ENCODE data around the gene TSPAN2.
A peak's percentile ranks its signal among the peaks of the same experiment; 100 is the strongest.

Gene TSPAN2

DNA sequence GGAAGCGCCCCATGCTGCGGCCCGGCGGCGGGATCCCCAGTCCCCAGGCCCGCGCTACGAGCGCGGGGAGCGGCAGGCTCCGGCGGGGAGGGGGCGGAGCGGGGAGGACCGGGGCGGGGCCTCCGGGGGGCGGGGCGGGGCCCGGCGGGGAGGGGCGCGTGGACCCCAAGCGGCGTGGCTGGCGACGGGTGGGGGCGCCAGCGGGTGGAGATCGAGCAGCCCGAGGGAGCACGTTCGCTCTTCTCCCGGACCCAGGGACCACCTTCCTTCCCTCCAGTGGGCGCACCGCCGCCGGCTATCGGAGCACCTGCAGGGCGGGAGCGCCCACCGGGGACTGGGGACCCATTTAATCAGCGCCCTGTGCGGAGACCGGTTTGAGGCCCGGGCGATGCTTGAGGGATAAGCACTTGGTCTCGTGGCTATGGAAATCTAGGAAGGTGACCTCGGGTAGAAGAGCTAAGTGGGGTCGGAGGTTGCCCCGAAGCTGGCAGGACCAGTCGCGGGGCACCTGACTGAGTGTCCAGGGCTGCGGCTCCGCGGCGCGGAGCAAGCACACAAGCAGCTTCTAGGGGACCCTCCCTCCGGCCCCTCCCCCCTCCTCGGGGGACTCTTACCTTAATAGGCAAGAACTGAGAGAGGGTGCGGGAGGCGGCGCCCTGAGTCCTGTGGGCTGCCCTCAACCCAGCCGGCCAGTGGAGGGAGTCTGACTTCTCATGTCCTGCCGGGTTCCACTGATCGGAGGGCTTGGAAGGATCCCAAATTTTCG, at the start of gene TSPAN2:
TSPAN2 (minus strand) TSS at position 84 of the 766 bp plus-strand sequence; CDS start at position 13, 71 bp downstream.
- no peak for DNase-seq (ENCODE audit: low spot score)

- peak; percentile 72 for DNase-seq (ENCODE audit: low spot score)
These were observed 49.7 kb upstream of the TSPAN2 start for GRCh38 chr1:115138973-115139372.

GRCh38 chr1:115138271-115138670, 49.0 kb upstream of the TSPAN2 start:
- no peak for DNase-seq (ENCODE audit: low spot score)

- no peak for DNase-seq (ENCODE audit: low spot score)
These were observed 47.9 kb upstream of the TSPAN2 start for GRCh38 chr1:115137191-115137590.

- no peak for DNase-seq (ENCODE audit: low spot score)
These were observed 47.4 kb upstream of the TSPAN2 start for GRCh38 chr1:115136706-115137105.

DNA sequence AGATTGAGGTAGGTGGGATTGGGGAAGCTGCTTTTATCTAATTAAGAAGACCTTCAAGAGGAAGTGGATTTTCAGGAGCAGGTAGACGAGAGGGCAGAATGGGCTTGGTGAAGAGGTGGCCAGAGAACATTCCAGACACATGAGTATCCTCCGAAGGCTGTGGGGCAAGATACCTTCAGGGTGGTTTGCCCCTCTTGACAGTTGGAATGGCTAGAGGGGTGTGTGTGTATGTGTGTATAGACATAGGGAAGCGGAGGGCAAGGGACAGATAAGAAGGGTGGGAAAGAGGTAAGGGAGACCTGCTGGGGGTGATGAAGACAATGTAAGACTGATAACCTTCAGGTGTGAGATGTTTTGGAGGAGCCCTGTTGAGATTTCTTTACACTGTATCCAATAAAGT, 46.8 kb upstream of the TSPAN2 start:
- DNase-seq (ENCODE audit: low spot score) = no peak

DNA sequence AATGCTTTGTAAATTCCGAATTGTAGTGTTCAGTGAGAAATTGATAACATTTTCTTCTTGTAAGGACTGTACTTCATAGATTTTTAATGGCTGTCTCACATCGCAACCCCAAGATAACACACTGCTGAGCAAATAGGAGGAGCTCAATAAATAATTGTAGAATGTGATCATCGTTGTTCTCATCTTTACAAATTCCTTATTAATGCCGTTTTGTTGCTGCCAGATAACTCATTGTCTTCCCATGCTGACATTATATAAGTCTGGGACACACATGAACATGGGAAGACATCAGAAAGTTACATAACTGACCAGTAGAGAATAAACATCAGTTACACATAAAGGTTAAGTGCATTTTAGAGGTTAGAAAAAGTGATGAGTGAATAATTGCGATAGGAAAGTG, 46.4 kb upstream of the TSPAN2 start:
- DNase-seq (ENCODE audit: low spot score) = no peak

GRCh38 chr1:115134850-115135480, 45.7 kb upstream of the TSPAN2 start:
- DNase-seq (ENCODE audit: low spot score) = no peak

- no peak for DNase-seq (ENCODE audit: low spot score)
These were observed 44.9 kb upstream of the TSPAN2 start for GRCh38 chr1:115134231-115134630.

- no peak for DNase-seq (ENCODE audit: low spot score)
These were observed 44.1 kb upstream of the TSPAN2 start for GRCh38 chr1:115133440-115133839.

- DNase-seq (ENCODE audit: low spot score) = no peak
These were observed 41.5 kb upstream of the TSPAN2 start for GRCh38 chr1:115130786-115131185.

DNA sequence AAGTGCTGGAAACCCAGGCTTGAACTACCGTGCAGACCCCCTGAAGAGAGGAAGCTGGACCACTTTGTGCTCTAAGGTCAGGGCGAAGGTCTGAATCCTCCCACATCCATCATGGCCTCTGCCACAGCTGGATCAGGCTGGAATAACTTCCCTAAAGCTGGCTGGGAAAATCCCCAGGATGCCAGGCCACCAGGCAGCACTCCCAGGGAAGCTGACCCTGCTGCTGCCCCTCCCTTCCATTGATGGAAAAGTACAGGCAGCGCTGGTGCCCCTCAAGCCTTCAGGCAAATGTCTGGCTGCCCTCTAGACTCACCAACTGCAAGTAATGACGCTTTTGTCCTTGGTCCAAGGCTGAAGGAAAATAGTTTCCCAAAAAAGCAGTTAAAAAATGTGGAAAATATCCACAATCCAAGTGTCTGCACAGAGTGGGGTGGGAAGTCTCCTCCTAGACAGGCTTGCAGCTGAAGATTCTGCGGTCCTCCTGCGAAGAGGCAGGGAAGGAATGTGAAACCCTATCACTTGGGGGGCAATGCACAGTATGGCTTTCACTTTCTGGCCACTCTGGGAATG, 39.9 kb upstream of the TSPAN2 start:
- DNase-seq (ENCODE audit: low spot score) = no peak

- DNase-seq (ENCODE audit: low spot score) = no peak
These were observed 38.2 kb upstream of the TSPAN2 start for GRCh38 chr1:115127539-115127938.

DNA sequence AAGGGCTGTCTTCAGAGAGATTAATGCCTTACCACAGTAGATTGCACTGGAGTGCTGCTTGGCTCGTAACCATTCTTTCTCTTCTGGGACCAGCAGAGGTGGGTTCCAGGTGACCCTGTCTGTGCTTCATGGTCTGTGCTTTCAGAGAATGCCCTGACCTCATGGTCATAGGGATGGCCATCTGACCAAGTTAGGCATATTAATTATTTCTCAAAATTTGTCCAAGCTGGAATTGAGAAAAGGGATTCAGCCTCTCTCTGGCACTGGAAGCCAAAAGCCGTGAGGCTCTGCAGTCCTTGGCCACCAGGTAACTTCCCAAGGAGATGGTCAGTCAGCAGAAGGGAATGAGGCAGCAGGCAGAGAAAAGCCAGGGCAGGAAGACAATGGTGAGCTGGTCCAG, 37.2 kb upstream of the TSPAN2 start:
- no peak for DNase-seq (ENCODE audit: low spot score)

- DNase-seq (ENCODE audit: low spot score) = no peak
These were observed 33.8 kb upstream of the TSPAN2 start for GRCh38 chr1:115123116-115123515.

- no peak for DNase-seq (ENCODE audit: low spot score)
These were observed 32.5 kb upstream of the TSPAN2 start for GRCh38 chr1:115121793-115122192.

DNA sequence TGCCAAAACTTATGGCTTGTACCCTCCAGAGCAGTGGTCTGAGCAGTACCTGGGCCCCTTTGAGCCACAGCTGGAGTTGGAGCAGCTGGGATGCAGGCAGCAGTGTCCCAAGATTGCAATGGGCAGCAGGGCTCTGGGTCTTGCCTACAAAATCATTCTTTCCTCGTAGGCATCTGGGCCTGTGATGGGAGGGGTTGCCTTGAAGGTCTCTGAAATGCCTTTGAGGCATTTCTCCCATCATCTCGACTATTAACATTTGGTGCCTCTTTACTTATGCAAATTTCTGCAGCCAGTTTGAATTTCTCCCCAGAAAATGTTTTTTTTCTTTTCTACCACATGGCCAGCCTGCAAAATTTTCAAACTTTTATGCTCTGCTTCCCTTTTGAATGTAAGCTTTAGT, 31.0 kb upstream of the TSPAN2 start:
- DNase-seq (ENCODE audit: low spot score) = no peak

DNA sequence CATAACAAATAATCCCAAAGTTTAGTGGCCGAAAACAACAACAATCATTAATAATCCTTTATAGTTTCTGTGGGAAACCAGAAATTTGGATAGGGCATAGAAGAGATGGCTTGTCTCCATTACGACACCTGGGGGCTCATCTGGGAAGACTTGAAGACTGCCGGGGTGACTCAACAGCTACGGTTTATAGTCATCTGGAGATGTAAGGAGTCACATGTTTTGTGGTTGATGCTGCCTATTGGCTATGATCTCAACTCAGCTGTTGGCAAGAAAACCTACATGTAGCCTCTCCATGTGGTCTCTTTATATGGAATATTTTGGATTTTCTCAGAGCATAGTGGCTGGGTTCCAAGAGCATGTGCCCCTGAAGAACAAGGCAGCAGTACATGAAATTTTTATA, 29.3 kb upstream of the TSPAN2 start:
- DNase-seq (ENCODE audit: low spot score) = no peak

- no peak for DNase-seq (ENCODE audit: low spot score)
These were observed 28.8 kb upstream of the TSPAN2 start for GRCh38 chr1:115118086-115118485.

DNA sequence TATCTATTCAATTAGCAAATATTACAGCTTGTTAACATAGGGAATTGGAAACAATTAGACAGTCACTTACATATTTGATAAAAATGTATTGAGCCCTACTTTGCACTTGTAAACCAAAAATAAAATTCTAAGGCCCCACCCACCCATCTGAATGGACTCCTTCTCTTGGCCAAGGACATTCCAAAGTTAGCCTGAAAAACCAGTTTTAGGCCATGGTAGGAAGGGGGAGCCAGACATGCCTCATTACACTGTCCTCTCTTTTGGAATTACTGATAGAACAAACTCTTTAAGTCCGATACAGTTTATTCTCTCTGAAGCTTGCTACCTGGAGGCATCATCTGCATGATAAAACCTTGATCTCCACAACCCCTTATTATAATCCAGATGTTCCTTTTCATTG, 28.0 kb upstream of the TSPAN2 start:
- no peak for DNase-seq (ENCODE audit: low spot score)

- DNase-seq (ENCODE audit: low spot score) = no peak
These were observed 27.2 kb upstream of the TSPAN2 start for GRCh38 chr1:115116512-115116911.

DNA sequence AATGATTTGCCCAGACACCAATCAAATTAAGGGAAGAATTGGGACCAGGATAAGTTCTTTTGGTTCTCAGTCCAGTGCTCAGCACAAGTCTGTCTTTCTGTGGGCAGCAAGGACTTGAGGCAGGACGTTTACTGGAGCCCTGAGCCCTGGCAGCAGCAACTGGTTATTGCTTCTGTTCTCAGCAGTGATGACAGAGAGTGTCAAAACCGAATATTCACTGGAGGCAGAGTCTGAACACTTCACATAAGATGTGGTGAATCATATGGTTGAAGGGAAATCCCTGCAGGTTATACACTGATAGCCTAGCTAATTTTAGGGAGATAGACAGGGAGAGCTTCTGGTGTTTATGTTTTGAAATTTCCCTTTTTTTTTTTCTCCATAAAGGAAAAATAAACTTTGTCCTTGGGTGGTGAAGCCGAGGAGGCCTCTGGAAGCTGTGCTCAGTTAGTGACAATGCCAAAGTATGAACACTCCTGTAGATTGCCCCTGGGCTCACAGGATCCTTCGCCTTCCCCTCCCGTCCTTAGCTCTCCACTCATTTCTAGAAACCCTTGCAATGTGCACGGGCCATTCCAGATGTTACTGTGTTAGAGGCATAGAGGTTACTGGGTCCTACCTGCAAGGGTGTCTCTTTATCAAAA, 26.3 kb upstream of the TSPAN2 start:
- no peak for DNase-seq (ENCODE audit: low spot score)

GRCh38 chr1:115114308-115114707, 25.0 kb upstream of the TSPAN2 start:
- DNase-seq (ENCODE audit: low spot score) = no peak

Measured in putamen (tissue), 1 donor.